DOHH2 (cell line): Measurements from ENCODE around the gene PPARD.
"Not testable (repeated sequence)": the region's sequence is repeated elsewhere in the genome, so short reads cannot be mapped to it uniquely, and the experiment has no call there.

Experiments used
- EZH2phosphoT487 ChIP-seq: fragments of 200-600 bp; sonication (generic); IDR thresholded peaks from 2 replicates; pipeline ENCODE4 v1.6.1; 2017; ENCODE audit warnings: borderline replicate concordance, mild to moderate bottlenecking, antibody characterized with exemption, low read length, moderate library complexity, mixed read lengths
- TF ChIP-seq, protein P1 (sequence below): fragments of 200-600 bp; sonication (generic); IDR thresholded peaks from one replicate; pipeline ENCODE4 v1.5.1; 2014; ENCODE audit warnings: antibody characterized with exemption, mild to moderate bottlenecking, low read depth, low read length; ENCODE audit not compliant: poor library complexity, severe bottlenecking

DNA sequence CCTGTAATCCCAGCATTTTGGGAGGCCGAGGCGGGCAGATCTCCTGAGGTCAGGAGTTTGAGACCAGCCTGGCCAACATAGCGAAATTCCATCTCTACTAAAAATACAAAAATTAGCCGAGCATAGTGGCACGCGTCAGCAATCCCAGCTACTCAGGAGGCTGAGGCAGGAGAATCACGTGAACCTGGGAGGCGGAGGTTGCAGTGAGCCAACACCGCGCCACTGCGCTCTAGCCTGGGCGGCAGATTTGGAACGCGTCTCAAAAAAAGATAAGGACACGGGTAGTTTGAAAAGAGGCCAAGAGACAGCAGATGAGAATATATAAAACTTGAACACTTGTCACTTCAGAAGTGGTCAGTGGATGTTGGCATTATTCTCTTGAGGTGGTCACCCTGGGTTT, 35.2 kb upstream of the PPARD start:
- not testable (repeated sequence) for TF ChIP-seq EZH2phosphoT487
- TF ChIP-seq, protein P1, sequence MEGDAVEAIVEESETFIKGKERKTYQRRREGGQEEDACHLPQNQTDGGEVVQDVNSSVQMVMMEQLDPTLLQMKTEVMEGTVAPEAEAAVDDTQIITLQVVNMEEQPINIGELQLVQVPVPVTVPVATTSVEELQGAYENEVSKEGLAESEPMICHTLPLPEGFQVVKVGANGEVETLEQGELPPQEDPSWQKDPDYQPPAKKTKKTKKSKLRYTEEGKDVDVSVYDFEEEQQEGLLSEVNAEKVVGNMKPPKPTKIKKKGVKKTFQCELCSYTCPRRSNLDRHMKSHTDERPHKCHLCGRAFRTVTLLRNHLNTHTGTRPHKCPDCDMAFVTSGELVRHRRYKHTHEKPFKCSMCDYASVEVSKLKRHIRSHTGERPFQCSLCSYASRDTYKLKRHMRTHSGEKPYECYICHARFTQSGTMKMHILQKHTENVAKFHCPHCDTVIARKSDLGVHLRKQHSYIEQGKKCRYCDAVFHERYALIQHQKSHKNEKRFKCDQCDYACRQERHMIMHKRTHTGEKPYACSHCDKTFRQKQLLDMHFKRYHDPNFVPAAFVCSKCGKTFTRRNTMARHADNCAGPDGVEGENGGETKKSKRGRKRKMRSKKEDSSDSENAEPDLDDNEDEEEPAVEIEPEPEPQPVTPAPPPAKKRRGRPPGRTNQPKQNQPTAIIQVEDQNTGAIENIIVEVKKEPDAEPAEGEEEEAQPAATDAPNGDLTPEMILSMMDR = not testable (repeated sequence)
